Neural cell (in vitro differentiated cells): Measurements from ENCODE around the gene SP100. TPM values are rescaled to one million over a fixed set of nuclear protein-coding genes. Genes with fewer than 3 reads are reported as not detected.

ENCODE experiments used
- H2AFZ ChIP-seq: fragments of 200-600, 300-800 bp; sonication (generic), shearing (Covaris generic); 2 replicates; pipeline ENCODE4 v1.6.0; 2014; ENCODE audit warnings: low read depth, mild to moderate bottlenecking, antibody characterized with exemption, low read length, moderate library complexity
- H3F3A ChIP-seq: fragments of 200-600 bp; shearing (Covaris generic); 2 replicates; pipeline ENCODE4 v1.6.1; 2016; ENCODE audit warnings: mild to moderate bottlenecking, moderate library complexity, mixed read lengths, antibody characterized with exemption, low read length; ENCODE audit not compliant: insufficient read depth, poor library complexity, severe bottlenecking
- H3K27ac ChIP-seq: fragments of 200-600, 300-800 bp; sonication (generic), shearing (Covaris generic); 2 replicates; pipeline ENCODE4 v1.5.1; 2014; ENCODE audit warnings: mild to moderate bottlenecking, low read length, moderate library complexity
- H3K27me3 ChIP-seq: fragments of 300-800, 200-600 bp; sonication (generic), shearing (Covaris generic); 2 replicates; pipeline ENCODE4 v1.6.0; 2014; ENCODE audit warnings: mild to moderate bottlenecking, low read depth, low read length, moderate library complexity; ENCODE audit not compliant: insufficient read depth
- H3K36me3 ChIP-seq: fragments of 300-800, 200-600 bp; sonication (generic), shearing (Covaris generic); 2 replicates; pipeline ENCODE4 v1.5.1; 2014; ENCODE audit warnings: mild to moderate bottlenecking, antibody characterized with exemption, low read length, moderate library complexity; ENCODE audit not compliant: insufficient read depth
- H3K4me2 ChIP-seq: fragments of 300-800, 200-600 bp; sonication (generic), shearing (Covaris generic); 2 replicates; pipeline ENCODE4 v1.6.0; 2014; ENCODE audit warnings: mild to moderate bottlenecking, low read length
- H3K4me3 ChIP-seq: fragments of 300-800, 200-600 bp; sonication (generic), shearing (Covaris generic); 2 replicates; pipeline ENCODE4 v1.5.1; 2014; ENCODE audit warnings: mild to moderate bottlenecking, low read length, moderate library complexity
- H3K79me2 ChIP-seq: fragments of 200-600 bp; shearing (Covaris generic); replicated peaks from 2 replicates; pipeline ENCODE4 v1.6.0; 2014; ENCODE audit warnings: mild to moderate bottlenecking, low read length, moderate library complexity; ENCODE audit not compliant: insufficient read depth
- H3K9ac ChIP-seq: fragments of 300-800, 200-600 bp; sonication (generic), shearing (Covaris generic); 2 replicates; pipeline ENCODE4 v1.6.1; 2016; ENCODE audit warnings: mild to moderate bottlenecking, low read length, mixed read lengths
- H3K9me2 ChIP-seq: fragments of 200-600 bp; shearing (Covaris generic); 2 replicates; pipeline ENCODE4 v1.6.1; 2016; ENCODE audit warnings: mild to moderate bottlenecking, low read length, mixed read lengths; ENCODE audit not compliant: insufficient read depth
- H3K9me3 ChIP-seq: fragments of 200-600, 300-800 bp; sonication (generic), shearing (Covaris generic); 2 replicates; pipeline ENCODE4 v1.6.1; 2016; ENCODE audit warnings: mild to moderate bottlenecking, mixed run types, low read length, moderate library complexity, mixed read lengths
- H4K20me1 ChIP-seq: fragments of 200-600 bp; shearing (Covaris generic); 2 replicates; pipeline ENCODE4 v1.6.1; 2016; ENCODE audit warnings: mild to moderate bottlenecking, mixed run types; ENCODE audit not compliant: insufficient read depth
- EP300 ChIP-seq: fragments of 450-650 bp; conservative IDR thresholded peaks from 2 replicates; pipeline ENCODE4 v1.6.1; 2014; ENCODE audit warnings: antibody characterized with exemption, mild to moderate bottlenecking, moderate library complexity; ENCODE audit not compliant: poor library complexity, severe bottlenecking
- EZH2 ChIP-seq: fragments of 200-600, 300-800 bp; shearing (Covaris generic), sonication (generic); IDR thresholded peaks from 2 replicates; pipeline ENCODE4 v1.6.1; 2014; ENCODE audit warnings: antibody characterized with exemption, low read length, borderline replicate concordance, mild to moderate bottlenecking; ENCODE audit not compliant: insufficient read depth, poor library complexity, severe bottlenecking
- MXI1 ChIP-seq: fragments of 450-650 bp; conservative IDR thresholded peaks from 2 replicates; pipeline ENCODE4 v1.6.1; 2014; ENCODE audit warnings: antibody characterized with exemption, mild to moderate bottlenecking; ENCODE audit not compliant: poor library complexity, severe bottlenecking
- POLR2AphosphoS5 ChIP-seq: IDR thresholded peaks from 2 replicates; pipeline ENCODE4 v1.6.1; 2012
- RAD21 ChIP-seq: fragments of 450-650 bp; conservative IDR thresholded peaks from 2 replicates; pipeline ENCODE4 v1.6.1; 2014; ENCODE audit warnings: antibody characterized with exemption, mild to moderate bottlenecking, moderate library complexity
- SMC3 ChIP-seq: fragments of 450-650 bp; conservative IDR thresholded peaks from 2 replicates; pipeline ENCODE4 v1.6.1; 2014; ENCODE audit warnings: antibody characterized with exemption, mild to moderate bottlenecking, moderate library complexity; ENCODE audit not compliant: poor library complexity
- TAF1 ChIP-seq: IDR thresholded peaks from 2 replicates; pipeline ENCODE4 v1.6.1; 2012; ENCODE audit warnings: low read depth
- polyA plus RNA-seq: library from polyadenylated mRNA; depleted of rRNA; stranded (reverse); fragments of >200 nt; gene quantifications from 2 replicates; pipeline ENCODE4 v1.2.3, GENCODE V29; 2014
- TF ChIP-seq, protein P1 (sequence below): fragments of 450-650 bp; IDR thresholded peaks from 2 replicates; pipeline ENCODE4 v1.5.1; 2014; ENCODE audit warnings: antibody characterized with exemption, mild to moderate bottlenecking, moderate library complexity; ENCODE audit not compliant: poor library complexity, severe bottlenecking
- TF ChIP-seq, protein P2 (sequence below): IDR thresholded peaks from 2 replicates; pipeline ENCODE4 v1.6.1; 2012; ENCODE audit warnings: borderline replicate concordance

SP100 gene
- polyA plus RNA-seq, 1 donor from 2014 or later: not detected

DNA sequence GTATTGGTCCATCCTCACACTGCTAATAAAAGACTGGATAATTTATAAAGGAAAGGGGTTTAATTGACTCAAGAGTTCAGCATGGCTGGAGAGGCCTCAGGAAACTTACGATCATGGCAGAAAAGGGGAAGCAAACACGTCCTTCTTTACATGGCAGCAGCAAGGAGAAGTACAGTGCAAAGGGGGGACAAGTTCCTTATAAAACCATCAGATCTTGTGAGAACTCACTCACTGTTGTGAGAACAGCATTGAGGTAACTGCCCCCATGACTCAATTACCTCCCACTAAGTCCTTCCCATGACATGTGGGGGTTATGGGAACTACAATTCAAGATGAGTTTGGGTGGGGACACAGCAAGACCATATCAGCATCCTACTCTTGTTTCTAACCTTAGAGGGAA lies 37.0 kb downstream of the SP100 start:
- Histone ChIP-seq H3K79me2 (no peaks in the 10 kb centered on the region), H4K20me1 (no peaks in the 10 kb centered on the region), H3K4me3 (no peak overlapping the region), H3K36me3 (no peaks in the 10 kb centered on the region), H2AFZ (no peak overlapping the region), H3K9me3 (no peaks in the 10 kb centered on the region), H3K9me2 (no peaks in the 10 kb centered on the region), H3K27ac (no peak overlapping the region), H3K4me2 (no peak overlapping the region), H3F3A (no peaks in the 10 kb centered on the region), H3K27me3 (no peaks in the 10 kb centered on the region), H3K9ac (no peak overlapping the region)
- TF ChIP-seq SMC3 (no peak), EZH2 (no peak), POLR2AphosphoS5 (no peak), TAF1 (no peak), MXI1 (no peak), RAD21 (no peak), EP300 (no peak)
- TF ChIP-seq, protein P1, sequence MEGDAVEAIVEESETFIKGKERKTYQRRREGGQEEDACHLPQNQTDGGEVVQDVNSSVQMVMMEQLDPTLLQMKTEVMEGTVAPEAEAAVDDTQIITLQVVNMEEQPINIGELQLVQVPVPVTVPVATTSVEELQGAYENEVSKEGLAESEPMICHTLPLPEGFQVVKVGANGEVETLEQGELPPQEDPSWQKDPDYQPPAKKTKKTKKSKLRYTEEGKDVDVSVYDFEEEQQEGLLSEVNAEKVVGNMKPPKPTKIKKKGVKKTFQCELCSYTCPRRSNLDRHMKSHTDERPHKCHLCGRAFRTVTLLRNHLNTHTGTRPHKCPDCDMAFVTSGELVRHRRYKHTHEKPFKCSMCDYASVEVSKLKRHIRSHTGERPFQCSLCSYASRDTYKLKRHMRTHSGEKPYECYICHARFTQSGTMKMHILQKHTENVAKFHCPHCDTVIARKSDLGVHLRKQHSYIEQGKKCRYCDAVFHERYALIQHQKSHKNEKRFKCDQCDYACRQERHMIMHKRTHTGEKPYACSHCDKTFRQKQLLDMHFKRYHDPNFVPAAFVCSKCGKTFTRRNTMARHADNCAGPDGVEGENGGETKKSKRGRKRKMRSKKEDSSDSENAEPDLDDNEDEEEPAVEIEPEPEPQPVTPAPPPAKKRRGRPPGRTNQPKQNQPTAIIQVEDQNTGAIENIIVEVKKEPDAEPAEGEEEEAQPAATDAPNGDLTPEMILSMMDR: no peak
- TF ChIP-seq, protein P2, sequence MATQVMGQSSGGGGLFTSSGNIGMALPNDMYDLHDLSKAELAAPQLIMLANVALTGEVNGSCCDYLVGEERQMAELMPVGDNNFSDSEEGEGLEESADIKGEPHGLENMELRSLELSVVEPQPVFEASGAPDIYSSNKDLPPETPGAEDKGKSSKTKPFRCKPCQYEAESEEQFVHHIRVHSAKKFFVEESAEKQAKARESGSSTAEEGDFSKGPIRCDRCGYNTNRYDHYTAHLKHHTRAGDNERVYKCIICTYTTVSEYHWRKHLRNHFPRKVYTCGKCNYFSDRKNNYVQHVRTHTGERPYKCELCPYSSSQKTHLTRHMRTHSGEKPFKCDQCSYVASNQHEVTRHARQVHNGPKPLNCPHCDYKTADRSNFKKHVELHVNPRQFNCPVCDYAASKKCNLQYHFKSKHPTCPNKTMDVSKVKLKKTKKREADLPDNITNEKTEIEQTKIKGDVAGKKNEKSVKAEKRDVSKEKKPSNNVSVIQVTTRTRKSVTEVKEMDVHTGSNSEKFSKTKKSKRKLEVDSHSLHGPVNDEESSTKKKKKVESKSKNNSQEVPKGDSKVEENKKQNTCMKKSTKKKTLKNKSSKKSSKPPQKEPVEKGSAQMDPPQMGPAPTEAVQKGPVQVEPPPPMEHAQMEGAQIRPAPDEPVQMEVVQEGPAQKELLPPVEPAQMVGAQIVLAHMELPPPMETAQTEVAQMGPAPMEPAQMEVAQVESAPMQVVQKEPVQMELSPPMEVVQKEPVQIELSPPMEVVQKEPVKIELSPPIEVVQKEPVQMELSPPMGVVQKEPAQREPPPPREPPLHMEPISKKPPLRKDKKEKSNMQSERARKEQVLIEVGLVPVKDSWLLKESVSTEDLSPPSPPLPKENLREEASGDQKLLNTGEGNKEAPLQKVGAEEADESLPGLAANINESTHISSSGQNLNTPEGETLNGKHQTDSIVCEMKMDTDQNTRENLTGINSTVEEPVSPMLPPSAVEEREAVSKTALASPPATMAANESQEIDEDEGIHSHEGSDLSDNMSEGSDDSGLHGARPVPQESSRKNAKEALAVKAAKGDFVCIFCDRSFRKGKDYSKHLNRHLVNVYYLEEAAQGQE: no peak

DNA sequence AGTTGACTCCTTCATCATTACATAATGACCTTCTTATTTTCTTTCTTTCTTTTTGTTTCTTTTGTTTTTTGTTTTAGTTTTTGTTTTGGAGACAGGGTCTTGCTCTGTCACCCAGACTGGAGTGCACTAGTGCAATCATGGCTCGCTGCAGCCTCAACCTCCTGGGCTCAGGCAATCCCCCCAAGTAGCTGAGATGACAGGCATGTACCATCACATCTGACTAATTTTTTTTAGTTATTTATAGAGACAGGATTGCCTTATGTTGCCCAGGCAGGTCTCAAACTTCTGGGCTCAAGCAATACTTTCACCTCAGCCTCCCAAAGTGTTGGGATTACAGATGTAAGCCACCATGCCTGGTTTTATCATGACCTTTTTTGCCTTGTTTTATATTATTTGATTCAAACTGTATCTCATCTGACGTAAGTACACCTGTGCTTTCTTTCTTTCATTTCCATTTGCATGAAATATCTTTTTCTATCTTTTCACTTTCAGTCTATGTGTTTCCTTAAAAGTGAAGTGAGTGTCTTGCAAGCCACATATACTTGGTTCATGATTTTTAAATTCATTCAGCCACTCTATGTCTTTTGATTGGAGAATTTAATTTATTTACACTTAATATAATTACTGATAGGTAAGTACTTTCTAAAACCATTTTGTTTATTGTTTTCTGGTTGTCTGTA lies 39.1 kb downstream of the SP100 start:
- no peaks in the 10 kb centered on the region for H3K36me3 ChIP-seq
- no peak for TF ChIP-seq EZH2
- no peak for TF ChIP-seq EP300
- no peak for TF ChIP-seq MXI1
- TF ChIP-seq, protein P2: no peak
- TF ChIP-seq, protein P1: no peak
- TF ChIP-seq SMC3: no peak
- TF ChIP-seq POLR2AphosphoS5: no peak
- no peak for TF ChIP-seq TAF1
- TF ChIP-seq RAD21: no peak
- H3K4me3 ChIP-seq: no peak overlapping the region
- H3K9me3 ChIP-seq: no peaks in the 10 kb centered on the region
- no peak overlapping the region for H3K9ac ChIP-seq
- H3F3A ChIP-seq: no peaks in the 10 kb centered on the region
- no peaks in the 10 kb centered on the region for H3K79me2 ChIP-seq
- H3K27ac ChIP-seq: no peak overlapping the region
- H3K27me3 ChIP-seq: no peaks in the 10 kb centered on the region
- no peaks in the 10 kb centered on the region for H3K9me2 ChIP-seq
- H3K4me2 ChIP-seq: no peak overlapping the region
- no peaks in the 10 kb centered on the region for H4K20me1 ChIP-seq
- no peak overlapping the region for H2AFZ ChIP-seq
